T-helper 1 cell (primary cell): Measurements from ENCODE around the gene FAM98C.
A peak's percentile ranks its signal among the peaks of the same experiment; 100 is the strongest.

Experiments
- DNase-seq, 5 donors: peaks; one replicate each; pipeline ENCODE4 v3.0.0-alpha.2; 2012 to 2020

FAM98C gene

GRCh38 chr19:38378866-38379265 lies 24.0 kb upstream of the FAM98C start:
- DNase-seq = no peak

GRCh38 chr19:38381138-38381537 lies 21.8 kb upstream of the FAM98C start:
- no peak for DNase-seq

- no peak for DNase-seq
Measured at GRCh38 chr19:38383184-38383583, 19.7 kb upstream of the FAM98C start.

- DNase-seq = no peak
Measured at GRCh38 chr19:38383743-38384142, 19.1 kb upstream of the FAM98C start.

- DNase-seq = no peak
Measured at GRCh38 chr19:38384209-38385027, 18.5 kb upstream of the FAM98C start.

- DNase-seq = no peak
Measured at GRCh38 chr19:38385057-38385803, 17.7 kb upstream of the FAM98C start.

GRCh38 chr19:38385804-38386257 lies 17.1 kb upstream of the FAM98C start:
- no peak for DNase-seq

GRCh38 chr19:38386300-38386970 lies 16.5 kb upstream of the FAM98C start:
- DNase-seq = no peak

GRCh38 chr19:38386971-38387549 lies 15.8 kb upstream of the FAM98C start:
- DNase-seq = no peak

GRCh38 chr19:38387550-38388348 lies 15.1 kb upstream of the FAM98C start, which contains the start of gene GGN:
TSS of gene GGN (minus strand) at chr19:38388034. CDS start at chr19:38387261, 773 bp downstream.
- DNase-seq = peak; percentile 70 to 84 (median 78)

- DNase-seq = no peak
Measured at GRCh38 chr19:38388349-38389100, 14.4 kb upstream of the FAM98C start, which contains the start of gene SPRED3. TSS of gene SPRED3 (plus strand) at chr19:38388697. CDS start at chr19:38390303, 1,606 bp downstream.

GRCh38 chr19:38389101-38389925 lies 13.6 kb upstream of the FAM98C start:
- DNase-seq = no peak

GRCh38 chr19:38389957-38390924 lies 12.7 kb upstream of the FAM98C start:
- no peak for DNase-seq

- DNase-seq = no peak
Measured at GRCh38 chr19:38391911-38392464, 10.9 kb upstream of the FAM98C start.

GRCh38 chr19:38392707-38393308 lies 10.1 kb upstream of the FAM98C start:
- no peak for DNase-seq

GRCh38 chr19:38394488-38394887 lies 8.4 kb upstream of the FAM98C start:
- peak in 4 of 5 donors; percentile 56 to 75 (median 60) for DNase-seq

GRCh38 chr19:38395381-38396114 lies 7.3 kb upstream of the FAM98C start:
- peak in 2 of 5 donors; percentile 29 to 74 for DNase-seq
